Lung (tissue), 12 donors: ENCODE data around the gene NRXN2. TPM values are rescaled to one million over a fixed set of nuclear protein-coding genes. Genes with fewer than 3 reads are reported as not detected.
"Not testable (repeated sequence)": the region's sequence is repeated elsewhere in the genome, so short reads cannot be mapped to it uniquely, and the experiment has no call there.

Source experiments
- ATAC-seq: fragments of 200-7000 bp; cut with Tn5 transposase; one replicate; pipeline ENCODE4 v1.9.1; 2020; ENCODE audit warnings: moderate number of reproducible peaks; ENCODE audit not compliant: insufficient read depth, low FRiP score
- DNase-seq, 3 donors: peaks; one replicate each; pipeline ENCODE4 v3.0.0-alpha.2; 2013 to 2017
- H3K27ac ChIP-seq, 2 donors: one replicate each; pipeline ENCODE4 v1.5.1; 2013; ENCODE audit warnings: mild to moderate bottlenecking in 2 of 2, moderate library complexity in 2 of 2, control low read depth in 1 of 2, inconsistent platforms in 1 of 2, low read depth in 1 of 2, low read length in 1 of 2
- H3K27me3 ChIP-seq, 3 donors: one replicate each; pipeline ENCODE4 v1.5.1; 2013; ENCODE audit warnings: low read length in 2 of 3; ENCODE audit not compliant: control insufficient read depth in 3 of 3, insufficient read depth in 3 of 3
- H3K36me3 ChIP-seq, 4 donors: one replicate each; pipeline ENCODE4 v1.5.1; 2013; ENCODE audit warnings: low read length in 4 of 4, mild to moderate bottlenecking in 1 of 4, moderate library complexity in 1 of 4; ENCODE audit not compliant: control insufficient read depth in 4 of 4, insufficient read depth in 4 of 4
- H3K4me1 ChIP-seq, 5 donors: one replicate each; pipeline ENCODE4 v1.5.1; 2013; ENCODE audit warnings: low read length in 5 of 5, mild to moderate bottlenecking in 2 of 5, moderate library complexity in 1 of 5; ENCODE audit not compliant: control insufficient read depth in 5 of 5, insufficient read depth in 5 of 5
- H3K4me3 ChIP-seq: one replicate; pipeline ENCODE4 v1.5.1; 2013; ENCODE audit warnings: mild to moderate bottlenecking, control low read depth, moderate library complexity
- H3K9ac ChIP-seq, 2 donors: one replicate each; pipeline ENCODE4 v1.5.1; 2013; ENCODE audit warnings: low read length in 2 of 2, control low read depth in 1 of 2; ENCODE audit not compliant: insufficient read depth in 1 of 2
- H3K9me3 ChIP-seq, 4 donors: one replicate each; pipeline ENCODE4 v1.5.1; 2013; ENCODE audit warnings: low read length in 3 of 4, mild to moderate bottlenecking in 1 of 4, moderate library complexity in 1 of 4; ENCODE audit not compliant: control insufficient read depth in 4 of 4, insufficient read depth in 3 of 4
- whole genome bisulfite sequencing, 2 donors: extraction: QIAGEN DNeasy Blood & Tissue Kit; methylation state at CpG; one replicate each; pipeline ENCODE4 v1.1.7; 2013; 5-methylcytosine and 5-hydroxymethylcytosine counted together
- polyA plus RNA-seq, 2 donors: library from polyadenylated mRNA; stranded (reverse); fragments of 200-250 nt; gene quantifications; one replicate each; pipeline ENCODE4 v1.2.1, GENCODE V29; 2013
- total RNA-seq, 2 donors: library from RNA; depleted of rRNA in 1 of 2; stranded (reverse); fragments of >200 nt in 1 of 2; gene quantifications; one replicate each; pipeline ENCODE4 v1.2.1, GENCODE V29; 2014 to 2021
- TF ChIP-seq, protein P1 (sequence below): IDR thresholded peaks from 2 replicates; pipeline ENCODE4 v1.5.1; 2012; ENCODE audit warnings: mild to moderate bottlenecking; ENCODE audit errors: control extremely low read depth, extremely low read depth
- donor health status: control.
- donor health status: control.
- donor health status: Bipolar disorder and iron deficiency.
- donor health status: healthy.
- donor health status: DM: yes; HTN: yes; CAD: no.

The NRXN2 gene
- total and polyA plus RNA-seq, 4 donors, result 0.39 to 6.6 (median 1.1) TPM

GRCh38 chr11:64561984-64562722 is 160.8 kb downstream of the NRXN2 start:
- no peak for ATAC-seq
- peaks cover 0 to 16% (median 5%) of the 10 kb centered on the region in 5 donors for H3K4me1 ChIP-seq
- H3K4me3 ChIP-seq, result no peak overlapping the region
- no peak overlapping the region for H3K27ac ChIP-seq
- DNase-seq, result no peak
- 92 to 96% methylated on average over 24 to 29 of the region's 29 CpGs for WGBS, 2 donors
- H3K9ac ChIP-seq, result no peak overlapping the region
- no peaks in the 10 kb centered on the region for H3K9me3 ChIP-seq
- H3K36me3 ChIP-seq, result no peaks in the 10 kb centered on the region
- TF ChIP-seq, protein P1, sequence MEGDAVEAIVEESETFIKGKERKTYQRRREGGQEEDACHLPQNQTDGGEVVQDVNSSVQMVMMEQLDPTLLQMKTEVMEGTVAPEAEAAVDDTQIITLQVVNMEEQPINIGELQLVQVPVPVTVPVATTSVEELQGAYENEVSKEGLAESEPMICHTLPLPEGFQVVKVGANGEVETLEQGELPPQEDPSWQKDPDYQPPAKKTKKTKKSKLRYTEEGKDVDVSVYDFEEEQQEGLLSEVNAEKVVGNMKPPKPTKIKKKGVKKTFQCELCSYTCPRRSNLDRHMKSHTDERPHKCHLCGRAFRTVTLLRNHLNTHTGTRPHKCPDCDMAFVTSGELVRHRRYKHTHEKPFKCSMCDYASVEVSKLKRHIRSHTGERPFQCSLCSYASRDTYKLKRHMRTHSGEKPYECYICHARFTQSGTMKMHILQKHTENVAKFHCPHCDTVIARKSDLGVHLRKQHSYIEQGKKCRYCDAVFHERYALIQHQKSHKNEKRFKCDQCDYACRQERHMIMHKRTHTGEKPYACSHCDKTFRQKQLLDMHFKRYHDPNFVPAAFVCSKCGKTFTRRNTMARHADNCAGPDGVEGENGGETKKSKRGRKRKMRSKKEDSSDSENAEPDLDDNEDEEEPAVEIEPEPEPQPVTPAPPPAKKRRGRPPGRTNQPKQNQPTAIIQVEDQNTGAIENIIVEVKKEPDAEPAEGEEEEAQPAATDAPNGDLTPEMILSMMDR, result no peak
- no peaks in the 10 kb centered on the region for H3K27me3 ChIP-seq

GRCh38 chr11:64561429-64561828 is 161.6 kb downstream of the NRXN2 start:
- H3K36me3 ChIP-seq, H3K4me3 ChIP-seq, DNase-seq, H3K27me3 ChIP-seq, H3K9ac ChIP-seq, H3K27ac ChIP-seq, ATAC-seq, H3K9me3 ChIP-seq, H3K4me1 ChIP-seq: not testable (repeated sequence)
- 90 to 99% methylated on average over 3 of the region's 3 CpGs for WGBS, 2 donors

DNA sequence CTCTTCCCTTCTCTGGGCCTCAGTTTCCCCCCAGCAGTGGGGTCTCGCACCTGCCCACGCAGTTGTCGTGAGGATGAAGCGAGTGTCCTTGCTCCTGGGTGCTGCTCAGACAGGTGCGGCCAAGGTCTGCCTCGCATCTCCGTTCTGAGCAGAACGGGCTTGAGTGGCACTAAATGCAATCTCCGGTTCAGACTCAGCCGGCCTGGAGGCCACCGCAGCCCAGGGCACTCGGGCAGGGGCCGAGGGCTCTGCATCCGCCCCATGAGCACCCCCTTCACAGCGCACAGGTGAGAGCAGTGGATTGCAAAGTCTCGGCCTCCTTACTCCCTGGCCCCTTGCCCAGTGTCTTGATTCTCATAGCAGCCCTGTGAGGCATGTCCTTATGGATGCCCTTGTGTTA is 162.1 kb downstream of the NRXN2 start:
- TF ChIP-seq, protein P1, result no peak
- Histone ChIP-seq H3K4me1 (peaks cover 0 to 6% (median 0%) of the 10 kb centered on the region in 5 donors), H3K27ac (no peak overlapping the region), H3K27me3 (no peaks in the 10 kb centered on the region), H3K9me3 (no peaks in the 10 kb centered on the region), H3K9ac (no peak overlapping the region), H3K4me3 (no peak overlapping the region), H3K36me3 (no peaks in the 10 kb centered on the region)
- no peak for ATAC-seq
- 86 to 95% methylated on average over 16 of the region's 16 CpGs for WGBS, 2 donors
- no peak for DNase-seq

GRCh38 chr11:64560139-64560771 is 162.7 kb downstream of the NRXN2 start:
- no peak for ATAC-seq
- no peak for DNase-seq
- TF ChIP-seq, protein P1, result no peak
- H3K4me3 ChIP-seq, result no peak overlapping the region
- no peak overlapping the region for H3K9ac ChIP-seq
- H3K9me3 ChIP-seq, result no peaks in the 10 kb centered on the region
- no peaks in the 10 kb centered on the region for H3K27me3 ChIP-seq
- no peaks in the 10 kb centered on the region for H3K36me3 ChIP-seq
- WGBS, 2 donors, result 77 to 83% methylated on average over 15 of the region's 15 CpGs
- no peak overlapping the region for H3K27ac ChIP-seq
- H3K4me1 ChIP-seq, result peaks cover 0 to 10% (median 2%) of the 10 kb centered on the region in 5 donors
